GM12878 (cell line): ENCODE data around the gene COL11A1. TPM values are rescaled to one million over a fixed set of nuclear protein-coding genes. Genes with fewer than 3 reads are reported as not detected.
"Not testable (repeated sequence)": the region's sequence is repeated elsewhere in the genome, so short reads cannot be mapped to it uniquely, and the experiment has no call there.

Source experiments
- ATAC-seq: fragments of 200-7000 bp; cut with Tn5 transposase; 3 replicates; pipeline ENCODE4 v1.9.1; 2020; ENCODE audit warnings: mild to moderate bottlenecking, moderate library complexity
- BruUV-seq: library from RNA; stranded (reverse); fragments of 400-500 nt; replicated peaks from 2 replicates; lab custom pipeline; 2021; lab: Mats Ljungman, UMichigan
- CTCF ChIA-PET: fragments of 300-600 bp; sonication (Branson Sonifier 250); formaldehyde crosslinking; extraction: SDS; loops from one replicate; lab custom pipeline; 2021; ENCODE audit warnings: inconsistent platforms; lab: Yijun Ruan, JAX
- POLR2A ChIA-PET: fragments of 350-600 bp; formaldehyde crosslinking; extraction: SDS; loops from one replicate; lab custom pipeline; 2021; ENCODE audit warnings: inconsistent platforms; lab: Charles Lee
- RAD21 ChIA-PET: fragments of 300-600 bp; sonication (Branson Sonifier 250); formaldehyde crosslinking; loops from one replicate; lab custom pipeline; 2023; ENCODE audit warnings: antibody characterized with exemption; ENCODE audit not compliant: unreplicated experiment; lab: Charles Lee
- SMC1A ChIA-PET: fragments of 300-600 bp; sonication (Branson Sonifier 250); formaldehyde crosslinking; loops from one replicate; lab custom pipeline; 2023; ENCODE audit not compliant: unreplicated experiment, uncharacterized antibody; lab: Charles Lee
- DNase-seq: peaks from one replicate; pipeline ENCODE4 v3.0.0-alpha.2; 2011; ENCODE audit warnings: low read depth, low spot score
- FAIRE-seq: peaks from 3 replicates; lab custom pipeline; 2011; peaks lifted over from hg19 to GRCh38; lab: Jason Lieb, UNC
- H2AFZ ChIP-seq: 2 replicates; pipeline ENCODE4 v1.6.0; 2011; ENCODE audit warnings: low read depth, low read length, control low read depth; ENCODE audit not compliant: control insufficient read depth
- H3K27ac ChIP-seq: 2 replicates; pipeline ENCODE4 v1.5.1; 2011; ENCODE audit warnings: control low read depth; ENCODE audit not compliant: control insufficient read depth, insufficient read depth
- H3K27me3 ChIP-seq, 2 experiments: replicated peaks in 1 of 2; 2 replicates each; pipeline versions ENCODE4 v1.6.0 to v1.6.1; 2011; ENCODE audit warnings: low read length in 1 of 2; ENCODE audit not compliant: control insufficient read depth in 2 of 2, insufficient read depth in 2 of 2
- H3K36me3 ChIP-seq, 2 experiments: 2 replicates each; pipeline ENCODE4 v1.5.1; 2011; ENCODE audit warnings: low read length in 1 of 2; ENCODE audit not compliant: control insufficient read depth in 2 of 2, insufficient read depth in 2 of 2
- H3K4me1 ChIP-seq: 2 replicates; pipeline ENCODE4 v1.6.1; 2011; ENCODE audit warnings: mild to moderate bottlenecking, low read length, moderate library complexity, mixed read lengths; ENCODE audit not compliant: control insufficient read depth, insufficient read depth
- H3K4me2 ChIP-seq: 2 replicates; pipeline ENCODE4 v1.6.0; 2011; ENCODE audit warnings: control low read depth; ENCODE audit not compliant: control insufficient read depth, insufficient read depth
- H3K4me3 ChIP-seq: fragments of 200-600 bp; sonication (generic); 2 replicates; pipeline ENCODE4 v1.5.1; 2016
- H3K79me2 ChIP-seq: 2 replicates; pipeline ENCODE4 v1.6.0; 2011; ENCODE audit warnings: low read length; ENCODE audit not compliant: control insufficient read depth, insufficient read depth
- H3K9ac ChIP-seq: 2 replicates; pipeline ENCODE4 v1.8.0; 2011; ENCODE audit warnings: low read length, control low read depth, mixed read lengths; ENCODE audit not compliant: control insufficient read depth, insufficient read depth
- H3K9me3 ChIP-seq: replicated peaks from 3 replicates; pipeline ENCODE4 v1.5.1; 2011; ENCODE audit warnings: mild to moderate bottlenecking, low read length; ENCODE audit not compliant: control insufficient read depth, insufficient read depth
- H4K20me1 ChIP-seq: 2 replicates; pipeline ENCODE4 v1.6.0; 2011; ENCODE audit not compliant: control insufficient read depth, insufficient read depth
- DPF2 ChIP-seq: fragments of 450-650 bp; IDR thresholded peaks from 2 replicates; pipeline ENCODE4 v1.6.1; 2017; ENCODE audit warnings: mild to moderate bottlenecking
- GABPA ChIP-seq: IDR thresholded peaks from 2 replicates; pipeline ENCODE4 v1.6.1; 2014; ENCODE audit warnings: antibody characterized with exemption, low read depth, mild to moderate bottlenecking, inconsistent platforms
- STAT3 ChIP-seq: IDR thresholded peaks from 2 replicates; pipeline ENCODE4 v1.6.1; 2011; ENCODE audit warnings: low read depth, low read length, improper control_type of control experiment
- SUZ12 ChIP-seq: fragments of 200-600 bp; sonication (generic); IDR thresholded peaks from one replicate; pipeline ENCODE4 v1.6.1; 2018; ENCODE audit warnings: antibody characterized with exemption, mild to moderate bottlenecking; ENCODE audit not compliant: unreplicated experiment
- TCF3 ChIP-seq: IDR thresholded peaks from 2 replicates; pipeline ENCODE4 v1.6.1; 2012; ENCODE audit warnings: low read depth, mild to moderate bottlenecking, low read length, borderline replicate concordance; ENCODE audit not compliant: insufficient read depth
- ZNF622 ChIP-seq: fragments of 450-650 bp; IDR thresholded peaks from 2 replicates; pipeline ENCODE4 v1.6.1; 2017; ENCODE audit warnings: mild to moderate bottlenecking, inconsistent platforms
- WGBS: methylation state at CpG from one replicate; pipeline ENCODE4 v1.1.6; 2016; ENCODE audit warnings: low lambda C conversion rate; ENCODE audit not compliant: insufficient replicate concordance, insufficient coverage; ENCODE audit errors: missing lambda C conversion rate; 5-methylcytosine and 5-hydroxymethylcytosine counted together
- in situ Hi-C: fragments of 300-500 bp; cut with MboI; formaldehyde crosslinking; loops from 9 replicates; pipeline ENCODE4 v1.14.3; 2018; ENCODE audit warnings: mixed read lengths
- intact Hi-C: fragments of 100-400 bp; cut with micrococcal nuclease; formaldehyde crosslinking; loops from one replicate; pipeline ENCODE4 v1.14.2; 2022; ENCODE audit not compliant: unreplicated experiment
- polyA plus RNA-seq, 11 experiments: library from polyadenylated mRNA; depleted of rRNA in 4 of 11; unstranded in 6 of 11; stranded (reverse) in 5 of 11; fragments of >200 nt; fragmentation: Nextera tagmentation in 4 of 11; fragmentation: Illumina TruSeq in 1 of 11; extraction: Ambion mirVana in 4 of 11; extraction: Trizol in 1 of 11; gene quantifications; 1 replicate in 1 of 11; 2 replicates in 10 of 11; pipeline versions ENCODE4 v1.2.1 to v1.2.3, GENCODE V29; 2011 to 2016; ENCODE audit warnings: inconsistent platforms in 2 of 11, missing spikeins in 2 of 11, low read depth in 1 of 11
- total RNA-seq, 4 experiments: library from RNA; depleted of rRNA in 3 of 4; stranded (reverse); fragments of >200 nt in 3 of 4; fragmentation: Illumina TruSeq in 1 of 4; extraction: Trizol in 1 of 4; gene quantifications; 2 replicates each; pipeline versions ENCODE4 v1.2.1 to v1.2.3, GENCODE V29; 2013 to 2021
- TF ChIP-seq, protein P1 (sequence below): fragments of 150-350 bp; IDR thresholded peaks from 2 replicates; pipeline ENCODE4 v1.6.1; 2016; ENCODE audit warnings: low read depth, low read length
- TF ChIP-seq, protein P2 (sequence below): IDR thresholded peaks from 2 replicates; pipeline ENCODE4 v1.6.1; 2012; ENCODE audit warnings: low read length, inconsistent platforms
- TF ChIP-seq, protein P3 (sequence below): fragments of 450-650 bp; IDR thresholded peaks from 2 replicates; pipeline ENCODE4 v1.6.1; 2017; ENCODE audit warnings: mild to moderate bottlenecking, moderate library complexity

The COL11A1 gene
- total and polyA plus RNA-seq, 10 of the 15 experiments (the other 5 are each of a cell fraction or from before 2014, with no cell fraction given): 0.11 TPM; not detected in 9

DNA sequence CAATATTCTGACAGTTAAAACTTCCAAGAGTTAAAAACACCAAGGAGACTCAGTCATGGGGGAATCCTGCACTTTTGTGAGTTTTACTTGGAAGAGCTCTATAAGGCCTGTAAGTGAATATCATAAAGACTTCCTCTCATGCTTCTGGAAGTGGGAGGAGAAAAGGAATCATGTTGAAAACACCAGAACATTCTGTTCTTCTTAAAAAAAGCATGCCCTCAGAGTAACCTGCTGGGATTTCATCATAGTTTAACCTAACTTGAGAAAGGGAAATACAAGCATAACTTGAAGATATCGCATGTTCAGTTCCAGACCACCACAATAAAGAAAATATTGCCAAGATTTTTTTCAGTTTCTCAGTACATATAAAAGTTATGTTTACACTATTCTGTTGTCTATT, 51.9 kb downstream of the COL11A1 start (continued):
- TF ChIP-seq, protein P1, sequence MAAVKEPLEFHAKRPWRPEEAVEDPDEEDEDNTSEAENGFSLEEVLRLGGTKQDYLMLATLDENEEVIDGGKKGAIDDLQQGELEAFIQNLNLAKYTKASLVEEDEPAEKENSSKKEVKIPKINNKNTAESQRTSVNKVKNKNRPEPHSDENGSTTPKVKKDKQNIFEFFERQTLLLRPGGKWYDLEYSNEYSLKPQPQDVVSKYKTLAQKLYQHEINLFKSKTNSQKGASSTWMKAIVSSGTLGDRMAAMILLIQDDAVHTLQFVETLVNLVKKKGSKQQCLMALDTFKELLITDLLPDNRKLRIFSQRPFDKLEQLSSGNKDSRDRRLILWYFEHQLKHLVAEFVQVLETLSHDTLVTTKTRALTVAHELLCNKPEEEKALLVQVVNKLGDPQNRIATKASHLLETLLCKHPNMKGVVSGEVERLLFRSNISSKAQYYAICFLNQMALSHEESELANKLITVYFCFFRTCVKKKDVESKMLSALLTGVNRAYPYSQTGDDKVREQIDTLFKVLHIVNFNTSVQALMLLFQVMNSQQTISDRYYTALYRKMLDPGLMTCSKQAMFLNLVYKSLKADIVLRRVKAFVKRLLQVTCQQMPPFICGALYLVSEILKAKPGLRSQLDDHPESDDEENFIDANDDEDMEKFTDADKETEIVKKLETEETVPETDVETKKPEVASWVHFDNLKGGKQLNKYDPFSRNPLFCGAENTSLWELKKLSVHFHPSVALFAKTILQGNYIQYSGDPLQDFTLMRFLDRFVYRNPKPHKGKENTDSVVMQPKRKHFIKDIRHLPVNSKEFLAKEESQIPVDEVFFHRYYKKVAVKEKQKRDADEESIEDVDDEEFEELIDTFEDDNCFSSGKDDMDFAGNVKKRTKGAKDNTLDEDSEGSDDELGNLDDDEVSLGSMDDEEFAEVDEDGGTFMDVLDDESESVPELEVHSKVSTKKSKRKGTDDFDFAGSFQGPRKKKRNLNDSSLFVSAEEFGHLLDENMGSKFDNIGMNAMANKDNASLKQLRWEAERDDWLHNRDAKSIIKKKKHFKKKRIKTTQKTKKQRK: no peak
- TF ChIP-seq TCF3 (no peak), SUZ12 (no peak), ZNF622 (no peak), DPF2 (no peak), STAT3 (no peak), GABPA (no peak)
- TF ChIP-seq, protein P2, sequence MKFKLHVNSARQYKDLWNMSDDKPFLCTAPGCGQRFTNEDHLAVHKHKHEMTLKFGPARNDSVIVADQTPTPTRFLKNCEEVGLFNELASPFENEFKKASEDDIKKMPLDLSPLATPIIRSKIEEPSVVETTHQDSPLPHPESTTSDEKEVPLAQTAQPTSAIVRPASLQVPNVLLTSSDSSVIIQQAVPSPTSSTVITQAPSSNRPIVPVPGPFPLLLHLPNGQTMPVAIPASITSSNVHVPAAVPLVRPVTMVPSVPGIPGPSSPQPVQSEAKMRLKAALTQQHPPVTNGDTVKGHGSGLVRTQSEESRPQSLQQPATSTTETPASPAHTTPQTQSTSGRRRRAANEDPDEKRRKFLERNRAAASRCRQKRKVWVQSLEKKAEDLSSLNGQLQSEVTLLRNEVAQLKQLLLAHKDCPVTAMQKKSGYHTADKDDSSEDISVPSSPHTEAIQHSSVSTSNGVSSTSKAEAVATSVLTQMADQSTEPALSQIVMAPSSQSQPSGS: no peak
- TF ChIP-seq, protein P3, sequence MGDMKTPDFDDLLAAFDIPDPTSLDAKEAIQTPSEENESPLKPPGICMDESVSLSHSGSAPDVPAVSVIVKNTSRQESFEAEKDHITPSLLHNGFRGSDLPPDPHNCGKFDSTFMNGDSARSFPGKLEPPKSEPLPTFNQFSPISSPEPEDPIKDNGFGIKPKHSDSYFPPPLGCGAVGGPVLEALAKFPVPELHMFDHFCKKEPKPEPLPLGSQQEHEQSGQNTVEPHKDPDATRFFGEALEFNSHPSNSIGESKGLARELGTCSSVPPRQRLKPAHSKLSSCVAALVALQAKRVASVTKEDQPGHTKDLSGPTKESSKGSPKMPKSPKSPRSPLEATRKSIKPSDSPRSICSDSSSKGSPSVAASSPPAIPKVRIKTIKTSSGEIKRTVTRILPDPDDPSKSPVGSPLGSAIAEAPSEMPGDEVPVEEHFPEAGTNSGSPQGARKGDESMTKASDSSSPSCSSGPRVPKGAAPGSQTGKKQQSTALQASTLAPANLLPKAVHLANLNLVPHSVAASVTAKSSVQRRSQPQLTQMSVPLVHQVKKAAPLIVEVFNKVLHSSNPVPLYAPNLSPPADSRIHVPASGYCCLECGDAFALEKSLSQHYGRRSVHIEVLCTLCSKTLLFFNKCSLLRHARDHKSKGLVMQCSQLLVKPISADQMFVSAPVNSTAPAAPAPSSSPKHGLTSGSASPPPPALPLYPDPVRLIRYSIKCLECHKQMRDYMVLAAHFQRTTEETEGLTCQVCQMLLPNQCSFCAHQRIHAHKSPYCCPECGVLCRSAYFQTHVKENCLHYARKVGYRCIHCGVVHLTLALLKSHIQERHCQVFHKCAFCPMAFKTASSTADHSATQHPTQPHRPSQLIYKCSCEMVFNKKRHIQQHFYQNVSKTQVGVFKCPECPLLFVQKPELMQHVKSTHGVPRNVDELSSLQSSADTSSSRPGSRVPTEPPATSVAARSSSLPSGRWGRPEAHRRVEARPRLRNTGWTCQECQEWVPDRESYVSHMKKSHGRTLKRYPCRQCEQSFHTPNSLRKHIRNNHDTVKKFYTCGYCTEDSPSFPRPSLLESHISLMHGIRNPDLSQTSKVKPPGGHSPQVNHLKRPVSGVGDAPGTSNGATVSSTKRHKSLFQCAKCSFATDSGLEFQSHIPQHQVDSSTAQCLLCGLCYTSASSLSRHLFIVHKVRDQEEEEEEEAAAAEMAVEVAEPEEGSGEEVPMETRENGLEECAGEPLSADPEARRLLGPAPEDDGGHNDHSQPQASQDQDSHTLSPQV: no peak
- TF ChIP-seq, all 136 proteins: peak for 0

DNA sequence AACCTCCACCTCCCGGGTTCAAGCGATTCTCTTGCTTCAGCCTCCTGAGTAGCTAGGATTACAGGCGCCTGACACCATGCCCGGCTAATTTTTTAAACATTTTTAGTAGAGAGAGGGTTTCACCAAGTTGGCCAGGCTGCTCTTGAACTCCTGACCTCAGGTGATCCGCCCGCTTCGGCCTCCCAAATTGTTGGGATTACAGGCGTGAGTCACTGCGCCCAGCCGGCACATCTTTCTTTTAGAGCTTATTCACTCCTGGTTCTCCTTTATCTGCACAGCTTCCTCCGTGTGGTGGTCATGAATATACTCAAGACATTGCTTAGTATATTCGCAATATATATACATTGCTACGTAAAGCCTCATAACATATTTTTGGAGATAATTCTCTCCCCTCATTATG, 80.2 kb downstream of the COL11A1 start:
- H3K27ac ChIP-seq, H3K79me2 ChIP-seq, FAIRE-seq, H2AFZ ChIP-seq, H3K4me1 ChIP-seq, in situ Hi-C loops, SMC1A ChIA-PET, H3K27me3 ChIP-seq, H3K9me3 ChIP-seq, DNase-seq, POLR2A ChIA-PET, H4K20me1 ChIP-seq, H3K36me3 ChIP-seq, RAD21 ChIA-PET, CTCF ChIA-PET, BruUV-seq, intact Hi-C loops, ATAC-seq, H3K4me2 ChIP-seq, H3K4me3 ChIP-seq, H3K9ac ChIP-seq: not testable (repeated sequence)
- 54% methylated on average over 13 of the region's 13 CpGs for WGBS
